ENCODE results near the gene CEACAM16.

DNA sequence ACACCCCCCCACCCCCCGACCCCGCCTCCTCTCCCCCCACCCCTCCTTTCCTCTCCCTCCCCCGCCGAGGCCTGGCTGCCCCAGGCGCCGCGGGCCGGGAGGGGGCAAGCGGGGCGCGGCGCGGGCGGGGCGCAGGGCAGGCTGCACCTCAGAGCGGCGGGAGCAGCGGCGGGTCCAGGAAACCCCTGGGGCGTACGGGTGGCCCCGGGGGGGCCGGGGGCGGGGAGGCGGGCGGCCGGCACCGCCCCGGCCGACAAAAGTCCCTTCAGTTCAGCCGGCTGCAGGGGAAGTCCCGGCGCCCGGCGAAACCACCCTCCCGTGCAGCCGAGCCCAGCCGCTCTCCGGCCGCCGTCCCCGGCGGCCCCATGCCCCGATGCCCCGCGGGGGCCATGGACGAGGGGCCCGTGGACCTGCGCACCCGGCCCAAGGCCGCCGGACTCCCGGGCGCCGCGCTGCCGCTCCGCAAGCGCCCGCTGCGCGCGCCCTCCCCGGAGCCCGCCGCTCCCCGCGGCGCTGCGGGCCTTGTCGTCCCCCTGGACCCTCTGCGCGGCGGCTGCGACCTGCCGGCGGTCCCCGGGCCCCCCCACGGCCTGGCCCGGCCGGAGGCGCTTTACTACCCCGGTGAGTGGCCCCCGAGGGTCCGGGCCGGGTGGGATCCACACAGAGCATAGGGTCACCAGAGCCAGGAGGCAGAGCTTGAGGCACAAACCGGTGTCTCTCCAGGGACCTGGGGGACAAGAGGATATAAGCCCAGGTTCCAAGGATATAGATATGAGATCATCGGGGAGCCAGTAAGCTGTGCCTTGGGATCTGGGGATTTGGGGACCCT lies 49.7 kb downstream of the CEACAM16 start, which contains the start of gene BCL3:
- TF ChIP-seq EZH2 (IDR thresholded peaks at IDR 0.05; ENCODE audit: low read length) (no peak), CTCF (optimal IDR thresholded peaks at IDR 0.05 in 1 of 3, IDR thresholded peaks at IDR 0.05 in 1 of 3, conservative IDR thresholded peaks at IDR 0.05 in 1 of 3; ENCODE audit: extremely low read depth in 1 of 3, insufficient read depth in 2 of 3, low read length in 3 of 3) (no peak)
